GM11168 (cell line): Measurements from ENCODE around the gene ANKH.

ENCODE experiments used
- in situ Hi-C: fragments of 300-500 bp; cut with MboI; formaldehyde crosslinking; loops from one replicate; pipeline ENCODE4 v1.12.0; 2022; ENCODE audit warnings: low sequenced_read_pairs; ENCODE audit not compliant: unreplicated experiment

The ANKH gene

GRCh38 chr5:14771189-14771588 lies 100.4 kb downstream of the ANKH start:
- in situ Hi-C loops = no loop called here

- in situ Hi-C loops = no loop called here
Observed at GRCh38 chr5:14768508-14769365, 102.8 kb downstream of the ANKH start.

GRCh38 chr5:14767735-14768507 lies 103.7 kb downstream of the ANKH start:
- in situ Hi-C loops = no loop called here

GRCh38 chr5:14767053-14767452 lies 104.5 kb downstream of the ANKH start:
- in situ Hi-C loops = no loop called here

- in situ Hi-C loops = no loop called here
Observed at GRCh38 chr5:14766584-14766983, 105.0 kb downstream of the ANKH start.

GRCh38 chr5:14765587-14765986 lies 106.0 kb downstream of the ANKH start:
- in situ Hi-C loops = no loop called here

- in situ Hi-C loops = no loop called here
Observed at GRCh38 chr5:14762549-14763216, 108.9 kb downstream of the ANKH start.

GRCh38 chr5:14760548-14761002 lies 111.0 kb downstream of the ANKH start:
- in situ Hi-C loops = no loop called here

GRCh38 chr5:14759744-14760547 lies 111.6 kb downstream of the ANKH start:
- in situ Hi-C loops = no loop called here

GRCh38 chr5:14757850-14758249 lies 113.7 kb downstream of the ANKH start:
- in situ Hi-C loops = no loop called here

- in situ Hi-C loops = no loop called here
Observed at GRCh38 chr5:14756478-14756877, 115.1 kb downstream of the ANKH start.

- in situ Hi-C loops = no loop called here
Observed at GRCh38 chr5:14753947-14754346, 117.6 kb downstream of the ANKH start.

- in situ Hi-C loops = no loop called here
Observed at GRCh38 chr5:14753292-14753691, 118.3 kb downstream of the ANKH start.

- in situ Hi-C loops = no loop called here
Observed at GRCh38 chr5:14752497-14753071, 119.0 kb downstream of the ANKH start.

- in situ Hi-C loops = no loop called here
Observed at GRCh38 chr5:14750712-14751111, 120.9 kb downstream of the ANKH start.

- in situ Hi-C loops = no loop called here
Observed at GRCh38 chr5:14749579-14750101, 121.9 kb downstream of the ANKH start.

- in situ Hi-C loops = no loop called here
Observed at GRCh38 chr5:14748180-14748900, 123.2 kb downstream of the ANKH start.

GRCh38 chr5:14745753-14746152 lies 125.8 kb downstream of the ANKH start:
- in situ Hi-C loops = no loop called here

GRCh38 chr5:14745188-14745563 lies 126.4 kb downstream of the ANKH start:
- in situ Hi-C loops = no loop called here
